ENCODE measurements around the gene ASCC2. TPM values are rescaled to one million over a fixed set of nuclear protein-coding genes. Genes with fewer than 3 reads are reported as not detected.

The ASCC2 gene
- total RNA-seq, 4 donors from 2014 or later, result 19.6 to 35.8 (median 28.5) TPM

Small RNA genes lying within 50 kb of the gene (small RNA-seq; reads per million reads assigned to genes)
- 0 reads per million in 4 donors for gene RF00019

Other genes starting within 250 kb of the ASCC2 start
- gene NF2, start 234.6 kb downstream of the ASCC2 start, total RNA-seq, result 10 to 100 TPM; 39.8 to 61.0 (median 45.1) TPM
- gene CABP7, start 118.3 kb downstream of the ASCC2 start, total RNA-seq, result under 1 TPM in 3 of 4 donors, not detected in 1; 0.27 to 0.62 (median 0.32) TPM
- 10 to 100 TPM; 10.6 to 26.5 (median 17.1) TPM for gene ZMAT5, start 71.3 kb downstream of the ASCC2 start, total RNA-seq
- gene UQCR10, start 70.9 kb downstream of the ASCC2 start, total RNA-seq, result 10 to 100 TPM; 54.3 to 78.6 (median 64.9) TPM
- gene MTMR3, start 44.9 kb upstream of the ASCC2 start, total RNA-seq, result 10 to 100 TPM; 34.9 to 45.9 (median 41.9) TPM
- gene HORMAD2, start 242.2 kb upstream of the ASCC2 start, total RNA-seq, result not detected